ENCODE results near the gene IGFL4.

DNA sequence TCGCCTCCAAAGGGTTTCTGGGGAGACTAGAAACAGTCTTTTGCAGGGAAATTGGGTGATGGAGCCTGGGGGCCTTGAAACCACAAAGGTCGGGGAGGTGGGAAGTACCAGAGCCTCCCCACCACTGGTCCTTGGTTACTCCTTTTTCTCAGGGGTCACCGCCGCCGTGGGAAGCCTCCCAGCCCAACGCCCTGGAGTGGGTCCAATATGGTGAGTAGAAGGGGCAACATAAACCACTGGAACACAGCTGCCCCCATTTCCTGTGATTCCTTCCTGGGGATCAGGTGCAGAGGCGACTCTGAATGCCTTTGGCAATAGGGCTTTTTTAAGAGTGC lies 23.7 kb downstream of the IGFL4 start:
- no peak for TF ChIP-seq CTCF (IDR thresholded peaks at IDR 0.05; ENCODE audit: borderline replicate concordance, extremely low read depth, low read length, poor library complexity, severe bottlenecking)
- no peak for TF ChIP-seq EZH2 (IDR thresholded peaks at IDR 0.05; ENCODE audit: borderline replicate concordance, low read depth, low read length, severe bottlenecking)

All from DND-41 (cell line).